ENCODE measurements around the gene SNRPA.

DNA sequence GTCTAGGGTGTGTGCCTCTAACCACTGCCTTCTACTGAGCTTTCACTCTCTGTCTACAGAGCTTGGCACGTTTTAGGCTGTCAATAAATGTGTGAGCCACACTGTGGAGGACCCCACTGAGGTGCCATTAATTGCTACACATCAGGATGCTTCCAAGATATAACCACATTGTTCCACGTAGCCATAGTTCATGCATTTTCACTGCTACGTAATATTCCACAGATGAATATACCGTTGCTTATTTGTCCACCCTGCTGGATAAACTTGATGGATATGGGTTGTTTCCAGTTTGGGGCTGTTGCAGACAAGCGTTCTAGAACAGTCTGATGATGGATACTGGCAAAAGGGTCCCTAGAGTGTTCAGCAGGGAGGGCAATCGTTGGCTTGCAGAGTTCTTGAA lies 49.2 kb upstream of the SNRPA start:
- TF ChIP-seq, protein P1, sequence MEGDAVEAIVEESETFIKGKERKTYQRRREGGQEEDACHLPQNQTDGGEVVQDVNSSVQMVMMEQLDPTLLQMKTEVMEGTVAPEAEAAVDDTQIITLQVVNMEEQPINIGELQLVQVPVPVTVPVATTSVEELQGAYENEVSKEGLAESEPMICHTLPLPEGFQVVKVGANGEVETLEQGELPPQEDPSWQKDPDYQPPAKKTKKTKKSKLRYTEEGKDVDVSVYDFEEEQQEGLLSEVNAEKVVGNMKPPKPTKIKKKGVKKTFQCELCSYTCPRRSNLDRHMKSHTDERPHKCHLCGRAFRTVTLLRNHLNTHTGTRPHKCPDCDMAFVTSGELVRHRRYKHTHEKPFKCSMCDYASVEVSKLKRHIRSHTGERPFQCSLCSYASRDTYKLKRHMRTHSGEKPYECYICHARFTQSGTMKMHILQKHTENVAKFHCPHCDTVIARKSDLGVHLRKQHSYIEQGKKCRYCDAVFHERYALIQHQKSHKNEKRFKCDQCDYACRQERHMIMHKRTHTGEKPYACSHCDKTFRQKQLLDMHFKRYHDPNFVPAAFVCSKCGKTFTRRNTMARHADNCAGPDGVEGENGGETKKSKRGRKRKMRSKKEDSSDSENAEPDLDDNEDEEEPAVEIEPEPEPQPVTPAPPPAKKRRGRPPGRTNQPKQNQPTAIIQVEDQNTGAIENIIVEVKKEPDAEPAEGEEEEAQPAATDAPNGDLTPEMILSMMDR (IDR thresholded peaks at IDR 0.05) = no peak
- TF ChIP-seq EP300 (IDR thresholded peaks at IDR 0.05) = no peak
- TF ChIP-seq POLR2AphosphoS5 (IDR thresholded peaks at IDR 0.05) = no peak
